CD14-positive monocyte (primary cell): ENCODE measurements around the gene PKP4. TPM values are rescaled to one million over a fixed set of nuclear protein-coding genes. Genes with fewer than 3 reads are reported as not detected.
A peak's percentile ranks its signal among the peaks of the same experiment; 100 is the strongest.

ENCODE experiments used
- DNase-seq, 3 donors: peaks; one replicate each; pipeline ENCODE4 v3.0.0-alpha.2; 2011 to 2022
- H2AFZ ChIP-seq: 2 replicates; pipeline ENCODE4 v1.6.0; 2012; ENCODE audit warnings: mild to moderate bottlenecking, low read depth, low read length, inconsistent platforms; ENCODE audit not compliant: insufficient read depth, poor library complexity, severe bottlenecking
- H3K27ac ChIP-seq, 2 donors: 1 replicate in 1 of 2; 2 replicates in 1 of 2; pipeline ENCODE4 v1.5.1; 2012 to 2013; ENCODE audit warnings: low read length in 2 of 2, control low read depth in 1 of 2, inconsistent platforms in 1 of 2, low read depth in 1 of 2, mild to moderate bottlenecking in 1 of 2
- H3K27me3 ChIP-seq, 2 donors: one replicate each; pipeline versions ENCODE4 v1.6.0 to v1.6.1; 2011 to 2013; ENCODE audit warnings: low read length in 2 of 2; ENCODE audit not compliant: control insufficient read depth in 2 of 2, insufficient read depth in 2 of 2
- H3K36me3 ChIP-seq, 2 donors: replicated peaks in 1 of 2; 1 replicate in 1 of 2; 2 replicates in 1 of 2; pipeline versions ENCODE4 v1.5.1 to v1.6.1; 2012 to 2013; ENCODE audit warnings: low read length in 2 of 2, control low read depth in 1 of 2, inconsistent platforms in 1 of 2, mild to moderate bottlenecking in 1 of 2; ENCODE audit not compliant: insufficient read depth in 2 of 2, control insufficient read depth in 1 of 2
- H3K4me1 ChIP-seq, 2 donors: 1 replicate in 1 of 2; 2 replicates in 1 of 2; pipeline versions ENCODE4 v1.5.1 to v1.6.1; 2012 to 2013; ENCODE audit warnings: low read length in 2 of 2, control low read depth in 1 of 2, inconsistent platforms in 1 of 2, mild to moderate bottlenecking in 1 of 2, moderate library complexity in 1 of 2; ENCODE audit not compliant: insufficient read depth in 2 of 2, control insufficient read depth in 1 of 2
- H3K4me2 ChIP-seq: replicated peaks from 2 replicates; pipeline ENCODE3; 2012; ENCODE audit warnings: low read length, moderate library complexity, mild to moderate bottlenecking; ENCODE audit not compliant: poor library complexity, severe bottlenecking; ENCODE audit errors: extremely low read depth
- H3K4me3 ChIP-seq, 3 experiments: fragments of 200-600 bp in 1 of 3; sonication (generic) in 1 of 3; replicated peaks in 1 of 3; 1 replicate in 2 of 3; 2 replicates in 1 of 3; pipeline ENCODE4 v1.5.1; 2011 to 2013; ENCODE audit warnings: low read length in 3 of 3, mild to moderate bottlenecking in 3 of 3, control low read depth in 2 of 3, low read depth in 2 of 3, inconsistent platforms in 1 of 3, moderate library complexity in 1 of 3
- H3K79me2 ChIP-seq: 2 replicates; pipeline ENCODE4 v1.6.0; 2012; ENCODE audit warnings: mild to moderate bottlenecking, control low read depth, inconsistent platforms, low read length, moderate library complexity; ENCODE audit not compliant: insufficient read depth
- H3K9ac ChIP-seq: 2 replicates; pipeline ENCODE4 v1.6.0; 2017; ENCODE audit warnings: low read length, mild to moderate bottlenecking; ENCODE audit not compliant: insufficient read depth, poor library complexity, severe bottlenecking
- H3K9me3 ChIP-seq, 2 donors: replicated peaks in 1 of 2; 1 replicate in 1 of 2; 2 replicates in 1 of 2; pipeline versions ENCODE4 v1.5.1 to v1.6.1; 2012 to 2013; ENCODE audit warnings: low read length in 2 of 2, control low read depth in 1 of 2; ENCODE audit not compliant: control insufficient read depth in 1 of 2, insufficient read depth in 1 of 2
- H4K20me1 ChIP-seq: 2 replicates; pipeline ENCODE4 v1.6.0; 2012; ENCODE audit warnings: mild to moderate bottlenecking, low read length, control low read depth, moderate library complexity; ENCODE audit not compliant: insufficient read depth
- H3K27ac Mint-ChIP-seq, 7 donors: one replicate each; pipeline ENCODE4 v1.8.0; 2020; ENCODE audit warnings: mild to moderate bottlenecking in 7 of 7, mixed read lengths in 7 of 7, moderate library complexity in 6 of 7, inconsistent platforms in 2 of 7
- H3K27me3 Mint-ChIP-seq, 3 donors: one replicate each; pipeline ENCODE4 v1.8.0; 2021 to 2022; ENCODE audit warnings: low read depth in 3 of 3, mild to moderate bottlenecking in 3 of 3, mixed read lengths in 3 of 3, moderate library complexity in 3 of 3, inconsistent platforms in 1 of 3
- H3K36me3 Mint-ChIP-seq, 2 donors: one replicate each; pipeline ENCODE4 v1.8.0; 2020; ENCODE audit warnings: mixed read lengths in 2 of 2, inconsistent platforms in 1 of 2, mild to moderate bottlenecking in 1 of 2
- H3K4me1 Mint-ChIP-seq: one replicate; pipeline ENCODE4 v1.8.0; 2020; ENCODE audit warnings: mild to moderate bottlenecking, mixed read lengths
- H3K4me3 Mint-ChIP-seq, 2 donors: one replicate each; pipeline ENCODE4 v1.8.0; 2020; ENCODE audit warnings: mild to moderate bottlenecking in 2 of 2, mixed read lengths in 2 of 2, moderate library complexity in 1 of 2
- H3K9me3 Mint-ChIP-seq, 7 donors: one replicate each; pipeline ENCODE4 v1.8.0; 2020 to 2022; ENCODE audit warnings: mixed read lengths in 7 of 7, mild to moderate bottlenecking in 6 of 7, moderate library complexity in 6 of 7, inconsistent platforms in 2 of 7
- CTCF ChIP-seq: fragments of 200-600 bp; IDR thresholded peaks from one replicate; pipeline ENCODE4 v1.8.0; 2022; ENCODE audit warnings: antibody characterized with exemption, mild to moderate bottlenecking
- WGBS: methylation state at CpG from one replicate; pipeline ENCODE4 v1.1.5; 2013; ENCODE audit warnings: missing lambda C conversion rate; ENCODE audit not compliant: insufficient coverage; 5-methylcytosine and 5-hydroxymethylcytosine counted together
- intact Hi-C, 2 donors: fragments of 100-400 bp; cut with micrococcal nuclease; formaldehyde crosslinking; loops; one replicate each; pipeline versions ENCODE4 v1.15.0 to v1.15.1; 2023
- polyA plus RNA-seq, 3 donors: library from polyadenylated mRNA; depleted of rRNA in 1 of 3; unstranded in 2 of 3; stranded (reverse) in 1 of 3; fragments of 300-500 nt in 2 of 3; fragments of >200 nt in 1 of 3; fragmentation: Illumina TruSeq in 2 of 3; gene quantifications; 1 replicate in 2 of 3; 2 replicates in 1 of 3; pipeline ENCODE4 v1.2.3, GENCODE V29; 2012 to 2021

PKP4 gene
- polyA plus RNA-seq, 3 donors: 0.33 to 9.4 (median 0.73) TPM

- H3K4me3 Mint-ChIP-seq: no peak overlapping the region
- H3K4me1 Mint-ChIP-seq: no peaks in the 10 kb centered on the region
- Histone ChIP-seq H3K9me3 (no peaks in the 10 kb centered on the region), H3K27ac (no peak overlapping the region), H3K27me3 (no peaks in the 10 kb centered on the region), H4K20me1 (no peaks in the 10 kb centered on the region), H3K4me3 (no peak overlapping the region), H3K79me2 (no peaks in the 10 kb centered on the region), H3K4me2 (no peak overlapping the region), H3K4me1 (no peaks in the 10 kb centered on the region), H2AFZ (no peak overlapping the region), H3K36me3 (no peaks in the 10 kb centered on the region), H3K9ac (no peak overlapping the region)
- no peaks in the 10 kb centered on the region for H3K9me3 Mint-ChIP-seq
- no peak for TF ChIP-seq CTCF
- peaks cover 0 to 4% (median 2%) of the 10 kb centered on the region in 3 donors for H3K27me3 Mint-ChIP-seq
- no peak for DNase-seq
- WGBS: 92% methylated on average over 11 of the region's 16 CpGs
- H3K36me3 Mint-ChIP-seq: no peaks in the 10 kb centered on the region
- peak overlapping the region in 2 of 7 donors; percentile 37 to 46 for H3K27ac Mint-ChIP-seq
- intact Hi-C loops: no loop called here
Measured at GRCh38 chr2:158729873-158730620, 273.3 kb downstream of the PKP4 start.

- Mint-ChIP-seq H3K4me3 (no peak overlapping the region), H3K27me3 (peaks cover 0 to 3% (median 2%) of the 10 kb centered on the region in 3 donors), H3K27ac (peak overlapping the region in 1 of 7 donors; percentile 46), H3K4me1 (no peaks in the 10 kb centered on the region), H3K9me3 (no peaks in the 10 kb centered on the region), H3K36me3 (no peaks in the 10 kb centered on the region)
- no peaks in the 10 kb centered on the region for H4K20me1 ChIP-seq
- intact Hi-C loops: no loop called here
- TF ChIP-seq CTCF: no peak
- DNase-seq: no peak
- no peaks in the 10 kb centered on the region for H3K9me3 ChIP-seq
- no peaks in the 10 kb centered on the region for H3K36me3 ChIP-seq
- 98% methylated on average over 5 of the region's 9 CpGs for WGBS
- no peaks in the 10 kb centered on the region for H3K79me2 ChIP-seq
- no peak overlapping the region for H3K4me2 ChIP-seq
- H3K4me1 ChIP-seq: no peaks in the 10 kb centered on the region
- H3K9ac ChIP-seq: no peak overlapping the region
- H2AFZ ChIP-seq: no peak overlapping the region
- H3K27me3 ChIP-seq: no peaks in the 10 kb centered on the region
- no peak overlapping the region for H3K4me3 ChIP-seq
- H3K27ac ChIP-seq: no peak overlapping the region
Measured at GRCh38 chr2:158730621-158731140, 273.9 kb downstream of the PKP4 start.
